Hepatocyte (in vitro differentiated cells): Measurements from ENCODE around the gene UBIAD1. TPM values are rescaled to one million over a fixed set of nuclear protein-coding genes. Genes with fewer than 3 reads are reported as not detected.
"Not testable (repeated sequence)": the region's sequence is repeated elsewhere in the genome, so short reads cannot be mapped to it uniquely, and the experiment has no call there.

ENCODE experiments used
- DNase-seq: peaks from one replicate; pipeline ENCODE4 v3.0.0-alpha.2; 2016; ENCODE audit warnings: low spot score
- H2AFZ ChIP-seq: fragments of 200-600 bp; sonication (generic); 2 replicates; pipeline ENCODE4 v1.6.0; 2016; ENCODE audit warnings: antibody characterized with exemption, mild to moderate bottlenecking
- H3K27ac ChIP-seq: fragments of 200-600 bp; sonication (generic); 2 replicates; pipeline ENCODE4 v1.5.1; 2016; ENCODE audit warnings: mild to moderate bottlenecking
- H3K27me3 ChIP-seq: fragments of 200-600 bp; sonication (generic); 2 replicates; pipeline ENCODE4 v1.6.1; 2016
- H3K36me3 ChIP-seq: fragments of 200-600 bp; sonication (generic); replicated peaks from 2 replicates; pipeline ENCODE4 v1.5.1; 2016; ENCODE audit warnings: low read depth; ENCODE audit not compliant: insufficient read depth
- H3K4me1 ChIP-seq: fragments of 200-600 bp; sonication (generic); 2 replicates; pipeline ENCODE4 v1.5.1; 2016; ENCODE audit warnings: mild to moderate bottlenecking, moderate library complexity; ENCODE audit not compliant: insufficient read depth
- H3K4me2 ChIP-seq: fragments of 200-600 bp; sonication (generic); 2 replicates; pipeline ENCODE4 v1.6.0; 2016
- H3K4me3 ChIP-seq: fragments of 200-600 bp; sonication (generic); 2 replicates; pipeline ENCODE4 v1.5.1; 2016; ENCODE audit warnings: mild to moderate bottlenecking
- H3K79me2 ChIP-seq: fragments of 200-600 bp; sonication (generic); 2 replicates; pipeline ENCODE4 v1.6.0; 2017; ENCODE audit warnings: mild to moderate bottlenecking
- H3K9me2 ChIP-seq: fragments of 200-600 bp; sonication (generic); replicated peaks from 2 replicates; pipeline ENCODE4 v1.6.0; 2017; ENCODE audit warnings: mild to moderate bottlenecking; ENCODE audit not compliant: insufficient read depth
- H3K9me3 ChIP-seq: fragments of 200-600 bp; sonication (generic); 2 replicates; pipeline ENCODE4 v1.5.1; 2016; ENCODE audit warnings: low read depth, mild to moderate bottlenecking
- H4K20me1 ChIP-seq: fragments of 200-600 bp; sonication (generic); 2 replicates; pipeline ENCODE4 v1.6.0; 2016; ENCODE audit warnings: mild to moderate bottlenecking; ENCODE audit not compliant: insufficient read depth, poor library complexity, severe bottlenecking
- CTCF ChIP-seq: fragments of 200-600 bp; sonication (generic); IDR thresholded peaks from 2 replicates; pipeline ENCODE4 v1.5.1; 2016; ENCODE audit warnings: antibody characterized with exemption, mild to moderate bottlenecking; ENCODE audit not compliant: poor library complexity
- EZH2 ChIP-seq: fragments of 200-600 bp; sonication (generic); IDR thresholded peaks from 2 replicates; pipeline ENCODE4 v1.6.1; 2016; ENCODE audit warnings: antibody characterized with exemption, mild to moderate bottlenecking, borderline replicate concordance
- EZH2phosphoT487 ChIP-seq: fragments of 200-600 bp; sonication (generic); IDR thresholded peaks from one replicate; pipeline ENCODE4 v1.6.1; 2018; ENCODE audit warnings: antibody characterized with exemption, mild to moderate bottlenecking, low read depth, moderate library complexity; ENCODE audit not compliant: unreplicated experiment, severe bottlenecking
- WGBS: methylation state at CpG from one replicate; pipeline ENCODE4 v1.1.6; 2016; ENCODE audit warnings: low lambda C conversion rate; ENCODE audit errors: missing lambda C conversion rate; 5-methylcytosine and 5-hydroxymethylcytosine counted together
- polyA plus RNA-seq: library from polyadenylated mRNA; unstranded; fragments of >200 nt; fragmentation: Nextera tagmentation; extraction: Ambion mirVana; gene quantifications from 2 replicates; pipeline ENCODE4 v1.2.1, GENCODE V29; 2016
- total RNA-seq: library from RNA; depleted of rRNA; stranded (reverse); fragments of >200 nt; gene quantifications from 2 replicates; pipeline ENCODE4 v1.2.3, GENCODE V29; 2014

Gene UBIAD1
- total and polyA plus RNA-seq, 2 experiments from 2014 or later = 9.1 to 18.3 TPM

- H3K79me2 ChIP-seq = no peaks in the 10 kb centered on the region
- H3K27ac ChIP-seq = no peak overlapping the region
- no peaks in the 10 kb centered on the region for H3K9me3 ChIP-seq
- WGBS = 97% methylated on average over 2 of the region's 2 CpGs
- H4K20me1 ChIP-seq = no peaks in the 10 kb centered on the region
- no peak overlapping the region for H2AFZ ChIP-seq
- no peak overlapping the region for H3K4me3 ChIP-seq
- H3K36me3 ChIP-seq = no peaks in the 10 kb centered on the region
- DNase-seq = no peak
- H3K4me2 ChIP-seq = no peak overlapping the region
- no peaks in the 10 kb centered on the region for H3K4me1 ChIP-seq
- TF ChIP-seq CTCF (no peak), EZH2phosphoT487 (no peak), EZH2 (no peak)
- no peaks in the 10 kb centered on the region for H3K9me2 ChIP-seq
- no peaks in the 10 kb centered on the region for H3K27me3 ChIP-seq
These were observed 29.4 kb downstream of the UBIAD1 start for GRCh38 chr1:11302366-11302765.

GRCh38 chr1:11305516-11305915, 32.5 kb downstream of the UBIAD1 start:
- WGBS = no CpG with 5 or more reads among the region's 29 CpGs
- not testable (repeated sequence) for H3K79me2 ChIP-seq, H3K27ac ChIP-seq, H3K4me1 ChIP-seq, DNase-seq, H3K27me3 ChIP-seq, H3K9me2 ChIP-seq, H2AFZ ChIP-seq, H4K20me1 ChIP-seq, H3K36me3 ChIP-seq, H3K4me3 ChIP-seq, H3K9me3 ChIP-seq, H3K4me2 ChIP-seq

- WGBS = 88% methylated on average over 3 of the region's 3 CpGs
These were observed 34.9 kb downstream of the UBIAD1 start for GRCh38 chr1:11307852-11308251.

GRCh38 chr1:11308699-11309224, 35.8 kb downstream of the UBIAD1 start:
- Histone ChIP-seq H3K27me3 (peaks cover 4% of the 10 kb centered on the region), H3K9me3 (no peaks in the 10 kb centered on the region), H3K36me3 (no peaks in the 10 kb centered on the region), H3K79me2 (no peaks in the 10 kb centered on the region), H3K9me2 (no peaks in the 10 kb centered on the region), H3K27ac (no peak overlapping the region), H2AFZ (no peak overlapping the region), H3K4me2 (no peak overlapping the region), H3K4me1 (no peaks in the 10 kb centered on the region), H3K4me3 (no peak overlapping the region), H4K20me1 (no peaks in the 10 kb centered on the region)
- TF ChIP-seq EZH2 (no peak), EZH2phosphoT487 (no peak), CTCF (no peak)
- no peak for DNase-seq
- WGBS = 84% methylated on average over 6 of the region's 6 CpGs

More at GRCh38 chr1:11307852-11308251, 34.9 kb downstream of the UBIAD1 start:
- Histone ChIP-seq H3K36me3 (no peaks in the 10 kb centered on the region), H3K9me3 (no peaks in the 10 kb centered on the region), H4K20me1 (no peaks in the 10 kb centered on the region), H3K4me1 (no peaks in the 10 kb centered on the region), H2AFZ (no peak overlapping the region), H3K9me2 (no peaks in the 10 kb centered on the region), H3K4me3 (no peak overlapping the region), H3K79me2 (no peaks in the 10 kb centered on the region), H3K27me3 (peaks cover 4% of the 10 kb centered on the region), H3K4me2 (no peak overlapping the region), H3K27ac (no peak overlapping the region)
- no peak for TF ChIP-seq CTCF
- no peak for TF ChIP-seq EZH2
- no peak for TF ChIP-seq EZH2phosphoT487
- no peak for DNase-seq
